NCI-H1048 (cell line): Measurements from ENCODE around the gene AP2M1.

Experiments used
- DNase-seq: peaks from one replicate; lab custom pipeline; 2025; lab: John Stamatoyannopoulos, UW

AP2M1 gene

DNA sequence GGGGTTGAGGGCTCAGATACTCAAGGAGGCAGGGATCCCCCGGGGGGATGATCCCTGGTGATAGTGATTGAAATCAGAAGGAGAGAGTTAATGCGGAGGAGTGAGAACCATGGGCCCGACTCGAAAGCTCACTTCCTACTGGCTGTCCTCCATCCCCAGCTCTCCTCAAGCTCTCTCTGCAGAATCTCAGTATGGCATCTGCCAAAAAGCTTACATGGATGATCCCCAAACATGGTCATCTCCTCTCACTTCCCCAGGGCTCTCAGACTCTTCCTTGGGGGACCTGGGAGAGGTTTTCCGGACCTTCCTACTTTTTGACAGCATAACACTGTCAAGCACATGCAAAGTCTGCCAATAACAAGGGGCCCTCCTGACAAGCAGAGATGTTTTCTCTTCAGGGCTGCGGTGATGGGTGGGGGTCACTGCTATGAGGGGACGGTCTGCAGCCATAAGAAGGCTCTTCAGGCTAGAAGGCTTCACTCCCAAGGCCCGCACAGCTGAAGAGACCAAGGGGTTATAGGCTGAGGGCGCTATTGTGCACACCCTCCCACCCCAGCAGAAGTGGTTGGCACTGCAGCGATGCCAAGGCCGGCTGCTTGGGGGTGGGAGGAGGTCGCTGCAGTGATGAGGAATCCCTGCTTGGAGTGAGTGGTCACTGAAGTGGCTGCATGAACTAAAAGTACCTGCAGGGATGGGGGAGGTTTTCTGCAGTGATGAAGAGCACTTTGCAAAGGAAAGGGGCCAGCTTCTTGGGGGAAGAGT is 53.9 kb downstream of the AP2M1 start:
- no peak for DNase-seq

DNA sequence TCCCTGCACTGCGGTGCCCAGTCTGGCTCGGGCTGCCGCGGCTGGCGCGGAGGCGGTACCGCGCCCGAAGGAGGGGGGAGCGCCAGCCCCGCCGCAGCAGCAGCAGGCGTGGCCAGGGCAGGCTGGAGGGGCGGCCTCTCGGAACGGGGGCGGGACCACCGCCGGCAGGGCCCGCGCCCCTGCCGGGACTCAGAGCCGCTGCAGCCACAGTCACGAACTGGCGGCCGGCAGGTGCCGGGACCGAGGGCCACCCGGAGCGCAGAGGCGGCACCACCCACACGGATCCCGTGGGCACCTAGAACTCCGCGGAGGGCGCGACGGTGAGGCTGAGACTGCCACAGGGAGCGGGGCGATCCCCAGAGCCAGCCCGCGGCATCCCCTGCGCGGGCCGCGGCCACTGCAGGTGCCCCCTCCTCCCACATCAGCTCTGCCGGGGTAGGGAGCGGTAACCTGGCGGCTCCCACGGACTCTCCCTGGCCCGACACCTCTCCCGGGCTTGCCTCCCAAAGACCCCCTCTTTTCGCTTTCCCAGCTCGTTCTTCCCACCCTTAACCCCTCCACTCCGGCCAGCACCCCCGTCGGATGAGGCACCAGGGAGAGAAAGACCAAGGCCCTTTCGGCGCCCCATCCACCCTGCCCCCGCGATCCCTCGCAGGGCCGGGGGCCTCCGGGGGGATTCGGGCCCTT is 54.9 kb downstream of the AP2M1 start, which contains the start of gene VWA5B2:
Gene VWA5B2, plus strand, starts transcription at position 192 of the 687 bp plus-strand sequence. CDS start 944 bp downstream, outside the sequence.
- DNase-seq: no peak

- DNase-seq: no peak
Measured at GRCh38 chr3:184230081-184230602, 55.5 kb downstream of the AP2M1 start.

- DNase-seq: no peak
Measured at GRCh38 chr3:184230603-184231528, 56.2 kb downstream of the AP2M1 start.

- no peak for DNase-seq
Measured at GRCh38 chr3:184231671-184232070, 57.0 kb downstream of the AP2M1 start.

- DNase-seq: no peak
Measured at GRCh38 chr3:184233127-184233843, 58.6 kb downstream of the AP2M1 start.
